ENCODE data around the gene MATN1.

The MATN1 gene

DNA sequence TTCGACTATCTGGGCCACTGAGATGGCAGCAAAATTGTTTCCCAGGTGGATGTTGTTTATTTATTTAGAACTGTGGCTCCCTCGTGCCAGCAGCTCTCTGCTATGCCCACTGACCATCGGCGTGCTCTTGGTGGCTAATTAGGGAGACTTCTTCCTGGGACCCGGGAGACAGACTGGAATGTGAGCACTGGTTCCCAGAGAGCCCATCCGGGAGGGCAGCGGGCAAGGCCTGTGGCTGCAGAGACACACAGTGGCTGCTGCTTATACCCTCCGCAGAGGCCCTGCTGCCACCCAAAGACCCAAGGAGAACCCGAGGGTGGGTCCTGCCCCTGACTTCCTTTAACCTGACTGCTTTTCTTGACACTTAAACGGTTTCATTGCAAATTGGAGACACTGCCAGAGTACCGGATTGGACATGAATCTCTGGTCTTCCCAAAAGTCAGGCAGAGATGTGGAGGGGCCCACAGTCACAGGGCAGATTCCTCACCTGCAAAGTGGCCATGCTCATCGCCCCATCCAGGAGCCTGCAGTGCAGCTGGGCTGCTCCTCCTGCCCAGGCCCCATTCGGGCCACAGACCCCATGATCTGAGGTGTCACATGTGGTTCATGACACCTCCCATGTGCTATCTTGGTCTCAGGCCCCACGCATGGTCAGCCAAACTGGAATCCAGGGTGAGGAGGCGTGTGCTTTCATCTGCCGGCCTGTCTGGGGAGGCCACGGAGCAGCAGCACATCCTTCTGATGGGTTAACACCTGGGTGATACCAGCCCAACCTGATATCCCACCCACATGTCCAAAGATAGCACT, 5.7 kb upstream of the MATN1 start:
- no peak overlapping the region for H3K14ac ChIP-seq (ENCODE audit: low read length)
- peaks cover 5% of the 10 kb centered on the region in 2 experiments for H3K4me1 ChIP-seq (ENCODE audit: control insufficient read depth in 1 of 2, insufficient read depth in 2 of 2, low read length in 2 of 2)
- no peaks in the 10 kb centered on the region for H3K9me3 ChIP-seq (ENCODE audit: insufficient read depth, low read depth, low read length)
- no peak overlapping the region for H2BK5ac ChIP-seq (ENCODE audit: low read depth, low read length, poor library complexity)
- H3K4me2 ChIP-seq (ENCODE audit: low read length) = no peak overlapping the region
- no peak overlapping the region for H3K4me3 ChIP-seq (ENCODE audit: low read depth, low read length)
- no peak overlapping the region for H4K12ac ChIP-seq (ENCODE audit: low read depth, low read length)
- H3K4ac ChIP-seq (ENCODE audit: low read depth, low read length) = no peak overlapping the region
- no CpG with 5 or more reads among the region's 17 CpGs for WGBS (ENCODE audit: extremely low coverage, insufficient coverage, insufficient read length)
- H3K79me2 ChIP-seq (ENCODE audit: control insufficient read depth, insufficient read depth, low read length, poor library complexity) = no peaks in the 10 kb centered on the region
- no peak overlapping the region for H4K91ac ChIP-seq (ENCODE audit: low read depth, low read length)
- no peak overlapping the region for H2AFZ ChIP-seq (ENCODE audit: insufficient read depth, low read length, poor library complexity)
- DNase-seq = no peak
- H3K9ac ChIP-seq (ENCODE audit: low read length) = no peak overlapping the region
- no peaks in the 10 kb centered on the region for H3K36me3 ChIP-seq (ENCODE audit: control insufficient read depth in 1 of 2, insufficient read depth in 2 of 2, low read length in 2 of 2)
- no peaks in the 10 kb centered on the region for H3K27me3 ChIP-seq (ENCODE audit: insufficient read depth, low read length)
- H2BK120ac ChIP-seq (ENCODE audit: insufficient read depth, low read length, poor library complexity) = no peak overlapping the region
- H3K27ac ChIP-seq (ENCODE audit: low read depth, low read length) = no peak overlapping the region
- H2AK5ac ChIP-seq (ENCODE audit: low read length) = no peak overlapping the region
- no peaks in the 10 kb centered on the region for H3K79me1 ChIP-seq (ENCODE audit: low read length)
- no peak overlapping the region for H3K18ac ChIP-seq (ENCODE audit: low read length)
- no peak overlapping the region for H3K23ac ChIP-seq (ENCODE audit: low read length)
- no peak overlapping the region for H2BK12ac ChIP-seq (ENCODE audit: low read length)
- H4K8ac ChIP-seq (ENCODE audit: low read depth, low read length) = no peak overlapping the region

DNA sequence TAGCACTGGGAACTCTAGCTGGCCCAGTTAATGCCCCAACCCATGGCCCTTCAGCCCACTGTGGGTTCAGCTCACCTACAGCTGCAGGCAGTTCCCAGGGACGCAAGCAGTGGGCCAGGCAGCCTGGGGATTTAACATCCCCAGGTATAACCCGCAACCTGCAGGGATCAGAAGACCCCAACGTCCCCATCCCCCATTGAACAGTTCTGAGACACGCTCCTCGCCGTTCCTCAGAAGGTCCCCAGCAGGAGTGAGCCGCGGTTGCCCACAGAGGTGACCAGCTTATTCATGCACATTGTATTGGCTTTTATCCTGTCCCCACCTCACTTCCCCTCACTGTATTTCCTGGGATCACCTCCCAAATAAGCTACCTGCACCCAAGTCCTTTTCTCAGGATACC, 5.0 kb upstream of the MATN1 start:
- H3K23ac ChIP-seq (ENCODE audit: low read length) = no peak overlapping the region
- no peak overlapping the region for H2BK12ac ChIP-seq (ENCODE audit: low read length)
- no peak overlapping the region for H2AK5ac ChIP-seq (ENCODE audit: low read length)
- H2AFZ ChIP-seq (ENCODE audit: insufficient read depth, low read length, poor library complexity) = no peak overlapping the region
- no peaks in the 10 kb centered on the region for H3K9me3 ChIP-seq (ENCODE audit: insufficient read depth, low read depth, low read length)
- H3K18ac ChIP-seq (ENCODE audit: low read length) = no peak overlapping the region
- no peak overlapping the region for H4K91ac ChIP-seq (ENCODE audit: low read depth, low read length)
- no peak overlapping the region for H3K14ac ChIP-seq (ENCODE audit: low read length)
- no peak overlapping the region for H2BK5ac ChIP-seq (ENCODE audit: low read depth, low read length, poor library complexity)
- no peak overlapping the region for H3K9ac ChIP-seq (ENCODE audit: low read length)
- DNase-seq = no peak
- no peak overlapping the region for H3K4ac ChIP-seq (ENCODE audit: low read depth, low read length)
- no peak overlapping the region for H3K4me2 ChIP-seq (ENCODE audit: low read length)
- H4K8ac ChIP-seq (ENCODE audit: low read depth, low read length) = no peak overlapping the region
- H3K36me3 ChIP-seq (ENCODE audit: control insufficient read depth in 1 of 2, insufficient read depth in 2 of 2, low read length in 2 of 2) = no peaks in the 10 kb centered on the region
- no peak overlapping the region for H4K12ac ChIP-seq (ENCODE audit: low read depth, low read length)
- no peak overlapping the region for H2BK120ac ChIP-seq (ENCODE audit: insufficient read depth, low read length, poor library complexity)
- H3K79me2 ChIP-seq (ENCODE audit: control insufficient read depth, insufficient read depth, low read length, poor library complexity) = no peaks in the 10 kb centered on the region
- H3K27ac ChIP-seq (ENCODE audit: low read depth, low read length) = no peak overlapping the region
- H3K4me1 ChIP-seq (ENCODE audit: control insufficient read depth in 1 of 2, insufficient read depth in 2 of 2, low read length in 2 of 2) = peaks cover 5% of the 10 kb centered on the region in 2 experiments
- H3K79me1 ChIP-seq (ENCODE audit: low read length) = no peaks in the 10 kb centered on the region
- no peak overlapping the region for H3K4me3 ChIP-seq (ENCODE audit: low read depth, low read length)
- WGBS (ENCODE audit: extremely low coverage, insufficient coverage, insufficient read length) = no CpG with 5 or more reads among the region's 8 CpGs
- H3K27me3 ChIP-seq (ENCODE audit: insufficient read depth, low read length) = no peaks in the 10 kb centered on the region

DNA sequence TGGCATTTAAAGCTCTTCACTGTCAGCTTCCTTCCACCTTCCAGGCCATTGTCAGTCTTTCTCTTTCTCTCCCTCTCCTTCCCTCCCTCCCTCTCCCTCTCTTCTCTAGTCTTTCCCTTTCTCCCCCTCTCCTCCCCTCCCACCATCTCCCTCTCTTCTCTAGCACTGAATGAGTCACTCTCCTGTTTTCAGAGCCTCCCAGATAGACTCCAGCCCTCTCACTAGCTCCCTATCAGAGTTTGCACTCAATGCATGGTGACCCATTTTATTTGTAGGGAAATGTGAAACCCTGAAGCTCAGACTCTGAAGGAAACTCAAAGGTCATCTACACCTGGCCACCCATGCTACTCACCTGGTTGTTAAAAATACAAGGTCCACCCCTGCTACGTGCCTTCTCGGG, 4.4 kb upstream of the MATN1 start:
- no peak overlapping the region for H4K91ac ChIP-seq (ENCODE audit: low read depth, low read length)
- H3K79me2 ChIP-seq (ENCODE audit: control insufficient read depth, insufficient read depth, low read length, poor library complexity) = no peaks in the 10 kb centered on the region
- no peaks in the 10 kb centered on the region for H3K9me3 ChIP-seq (ENCODE audit: insufficient read depth, low read depth, low read length)
- H3K27ac ChIP-seq (ENCODE audit: low read depth, low read length) = no peak overlapping the region
- no peak overlapping the region for H3K18ac ChIP-seq (ENCODE audit: low read length)
- H4K12ac ChIP-seq (ENCODE audit: low read depth, low read length) = no peak overlapping the region
- no peaks in the 10 kb centered on the region for H3K36me3 ChIP-seq (ENCODE audit: control insufficient read depth in 1 of 2, insufficient read depth in 2 of 2, low read length in 2 of 2)
- no peak overlapping the region for H2AFZ ChIP-seq (ENCODE audit: insufficient read depth, low read length, poor library complexity)
- no peak overlapping the region for H2BK5ac ChIP-seq (ENCODE audit: low read depth, low read length, poor library complexity)
- WGBS (ENCODE audit: extremely low coverage, insufficient coverage, insufficient read length) = no CpG with 5 or more reads among the region's 2 CpGs
- DNase-seq = no peak
- H3K9ac ChIP-seq (ENCODE audit: low read length) = no peak overlapping the region
- no peak overlapping the region for H3K23ac ChIP-seq (ENCODE audit: low read length)
- H3K4me1 ChIP-seq (ENCODE audit: control insufficient read depth in 1 of 2, insufficient read depth in 2 of 2, low read length in 2 of 2) = peaks cover 5% of the 10 kb centered on the region in 2 experiments
- H3K4me2 ChIP-seq (ENCODE audit: low read length) = no peak overlapping the region
- H2BK12ac ChIP-seq (ENCODE audit: low read length) = no peak overlapping the region
- no peak overlapping the region for H3K4ac ChIP-seq (ENCODE audit: low read depth, low read length)
- no peaks in the 10 kb centered on the region for H3K27me3 ChIP-seq (ENCODE audit: insufficient read depth, low read length)
- no peak overlapping the region for H3K4me3 ChIP-seq (ENCODE audit: low read depth, low read length)
- no peak overlapping the region for H3K14ac ChIP-seq (ENCODE audit: low read length)
- H4K8ac ChIP-seq (ENCODE audit: low read depth, low read length) = no peak overlapping the region
- H3K79me1 ChIP-seq (ENCODE audit: low read length) = no peaks in the 10 kb centered on the region
- no peak overlapping the region for H2BK120ac ChIP-seq (ENCODE audit: insufficient read depth, low read length, poor library complexity)
- H2AK5ac ChIP-seq (ENCODE audit: low read length) = no peak overlapping the region

DNA sequence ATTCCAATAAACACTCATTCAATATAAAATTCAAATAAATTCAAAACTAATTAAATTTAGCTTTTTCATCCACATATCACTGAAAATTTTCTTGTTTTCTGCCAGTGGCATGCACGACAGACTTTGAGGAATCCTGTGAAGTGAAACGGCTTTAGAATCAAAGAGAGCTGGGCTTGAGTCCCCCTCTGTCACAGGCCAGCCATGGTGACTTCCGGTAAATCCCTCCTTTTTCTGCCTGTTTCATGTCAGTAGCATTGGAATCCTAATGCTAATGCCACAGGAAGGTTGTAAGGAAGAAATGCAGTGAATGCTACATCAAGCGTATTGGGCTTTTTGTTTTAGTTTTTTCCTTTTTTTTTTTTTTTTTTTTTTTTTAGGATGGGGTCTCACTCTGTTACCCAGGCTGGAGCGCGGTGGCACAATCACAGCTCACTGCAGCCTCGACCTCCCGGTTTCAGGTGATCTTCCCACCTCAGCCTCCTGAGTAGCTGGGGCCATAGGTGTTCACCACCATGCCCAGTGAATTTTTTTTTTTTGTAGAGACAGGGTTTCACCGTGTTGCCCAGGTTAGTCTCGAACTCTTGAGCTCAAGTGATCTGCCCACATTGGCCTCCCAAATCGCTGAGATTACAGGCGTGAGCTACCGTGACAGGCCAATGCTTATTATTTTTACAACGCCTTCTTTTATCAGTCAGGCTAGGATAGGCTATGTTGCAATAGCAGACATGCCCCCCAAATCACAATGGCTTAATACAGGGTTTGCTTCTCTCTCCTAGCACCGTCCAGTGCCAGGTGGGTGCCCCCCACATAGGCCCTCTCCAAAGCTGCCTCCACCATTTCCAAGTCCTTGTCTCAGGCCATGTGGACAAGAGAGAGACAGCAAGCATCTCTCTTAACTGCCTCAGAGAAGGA, 3.6 kb upstream of the MATN1 start:
- Histone ChIP-seq H3K14ac (ENCODE audit: low read length) (no peak overlapping the region), H3K27me3 (ENCODE audit: insufficient read depth, low read length) (no peaks in the 10 kb centered on the region), H2BK12ac (ENCODE audit: low read length) (no peak overlapping the region), H3K9me3 (ENCODE audit: insufficient read depth, low read depth, low read length) (no peaks in the 10 kb centered on the region), H2AFZ (ENCODE audit: insufficient read depth, low read length, poor library complexity) (no peak overlapping the region), H3K4me1 (ENCODE audit: control insufficient read depth in 1 of 2, insufficient read depth in 2 of 2, low read length in 2 of 2) (peaks cover 4 to 5% of the 10 kb centered on the region in 2 experiments), H3K27ac (ENCODE audit: low read depth, low read length) (no peak overlapping the region), H4K91ac (ENCODE audit: low read depth, low read length) (no peak overlapping the region), H3K4me2 (ENCODE audit: low read length) (no peak overlapping the region), H4K8ac (ENCODE audit: low read depth, low read length) (no peak overlapping the region), H3K4me3 (ENCODE audit: low read depth, low read length) (no peak overlapping the region), H2BK120ac (ENCODE audit: insufficient read depth, low read length, poor library complexity) (no peak overlapping the region), H3K23ac (ENCODE audit: low read length) (no peak overlapping the region), H2AK5ac (ENCODE audit: low read length) (no peak overlapping the region), H3K79me1 (ENCODE audit: low read length) (no peaks in the 10 kb centered on the region), H3K4ac (ENCODE audit: low read depth, low read length) (no peak overlapping the region), H3K79me2 (ENCODE audit: control insufficient read depth, insufficient read depth, low read length, poor library complexity) (no peaks in the 10 kb centered on the region), H3K18ac (ENCODE audit: low read length) (no peak overlapping the region), H3K36me3 (ENCODE audit: control insufficient read depth in 1 of 2, insufficient read depth in 2 of 2, low read length in 2 of 2) (no peaks in the 10 kb centered on the region), H3K9ac (ENCODE audit: low read length) (no peak overlapping the region), H2BK5ac (ENCODE audit: low read depth, low read length, poor library complexity) (no peak overlapping the region), H4K12ac (ENCODE audit: low read depth, low read length) (no peak overlapping the region)
- no peak for DNase-seq
- WGBS (ENCODE audit: extremely low coverage, insufficient coverage, insufficient read length) = no CpG with 5 or more reads among the region's 15 CpGs

Measured in trophoblast cell (in vitro differentiated cells and primary cell).